HepG2 (cell line): Measurements from ENCODE around the gene CHN2. TPM values are rescaled to one million over a fixed set of nuclear protein-coding genes. Genes with fewer than 3 reads are reported as not detected.

Source experiments
- ATAC-seq: fragments of 200-7000 bp; cut with Tn5 transposase; 3 replicates; pipeline ENCODE4 v1.9.1; 2020; ENCODE audit warnings: mild to moderate bottlenecking, moderate library complexity
- BruUV-seq: library from RNA; stranded (reverse); fragments of 400-500 nt; replicated peaks from 2 replicates; lab custom pipeline; 2021; lab: Mats Ljungman, UMichigan
- CTCF ChIA-PET: fragments of 300-600 bp; formaldehyde crosslinking; extraction: SDS; loops from one replicate; lab custom pipeline; 2021; ENCODE audit warnings: low total read pairs, inconsistent platforms, low intra/inter-chr PET ratio; lab: Yijun Ruan, JAX
- POLR2A ChIA-PET: fragments of 350-600 bp; sonication (Branson Sonifier 250); formaldehyde crosslinking; loops from one replicate; lab custom pipeline; 2020; ENCODE audit warnings: antibody characterized with exemption, inconsistent platforms; lab: Yijun Ruan, JAX
- DNase-seq: peaks from one replicate; pipeline ENCODE4 v3.0.0-alpha.2; 2015; ENCODE audit warnings: low spot score
- FAIRE-seq: peaks from 3 replicates; lab custom pipeline; 2011; peaks lifted over from hg19 to GRCh38; lab: Jason Lieb, UNC
- H2AFZ ChIP-seq: one replicate; pipeline ENCODE4 v1.6.1; 2011; ENCODE audit warnings: low read length, inconsistent platforms
- H3K27ac ChIP-seq: fragments of 300-600 bp; 3 replicates; pipeline ENCODE4 v1.8.0; 2011; ENCODE audit warnings: mixed run types, mild to moderate bottlenecking, mixed read lengths, low read length, inconsistent platforms; ENCODE audit not compliant: insufficient read depth; ENCODE audit errors: extremely low read length
- H3K27me3 ChIP-seq, 2 experiments: fragments of 200-600 bp in 1 of 2; 2 replicates in 1 of 2; 3 replicates in 1 of 2; pipeline versions ENCODE4 v1.6.0 to v1.8.0; 2011; ENCODE audit warnings: low read length in 2 of 2, mild to moderate bottlenecking in 2 of 2, moderate library complexity in 2 of 2, inconsistent platforms in 1 of 2; ENCODE audit not compliant: insufficient read depth in 2 of 2, control insufficient read depth in 1 of 2
- H3K36me3 ChIP-seq, 2 experiments: fragments of 200-600 bp in 1 of 2; replicated peaks in 1 of 2; 2 replicates in 1 of 2; 3 replicates in 1 of 2; pipeline versions ENCODE4 v1.5.1 to v1.8.0; 2011; ENCODE audit warnings: low read length in 2 of 2, inconsistent platforms in 1 of 2; ENCODE audit not compliant: insufficient read depth in 2 of 2, control insufficient read depth in 1 of 2
- H3K4me1 ChIP-seq: 2 replicates; pipeline ENCODE4 v1.5.1; 2012; ENCODE audit warnings: low read length, inconsistent platforms; ENCODE audit not compliant: insufficient read depth
- H3K4me2 ChIP-seq: 2 replicates; pipeline ENCODE4 v1.6.0; 2011; ENCODE audit warnings: low read depth, low read length, inconsistent platforms
- H3K4me3 ChIP-seq, 3 experiments: fragments of 200-600 bp in 1 of 3; sonication (generic), shearing (Covaris generic) in 1 of 3; replicated peaks in 1 of 3; 2 replicates each; pipeline ENCODE4 v1.5.1; 2011 to 2016; ENCODE audit warnings: low read length in 3 of 3, inconsistent platforms in 2 of 3, low read depth in 2 of 3, mild to moderate bottlenecking in 2 of 3, control low read depth in 1 of 3, mixed read lengths in 1 of 3; ENCODE audit not compliant: insufficient read depth in 1 of 3
- H3K79me2 ChIP-seq: one replicate; pipeline ENCODE4 v1.6.1; 2011; ENCODE audit warnings: low read length, inconsistent platforms; ENCODE audit not compliant: insufficient read depth
- H3K9ac ChIP-seq: 2 replicates; pipeline ENCODE4 v1.6.0; 2011; ENCODE audit warnings: mild to moderate bottlenecking, low read depth, low read length, inconsistent platforms; ENCODE audit not compliant: insufficient read depth
- H3K9me3 ChIP-seq: 2 replicates; pipeline ENCODE4 v1.5.1; 2012; ENCODE audit warnings: mild to moderate bottlenecking, low read length
- H4K20me1 ChIP-seq: 2 replicates; pipeline ENCODE4 v1.6.0; 2011; ENCODE audit warnings: inconsistent platforms, mild to moderate bottlenecking, low read length, moderate library complexity; ENCODE audit not compliant: insufficient read depth
- GTF2F1 ChIP-seq: fragments of 150-350 bp; IDR thresholded peaks from 2 replicates; pipeline ENCODE4 v1.6.1; 2014; ENCODE audit warnings: low read length
- MNT ChIP-seq: fragments of 450-650 bp; IDR thresholded peaks from 2 replicates; pipeline ENCODE4 v1.6.1; 2016
- TCF7L2 ChIP-seq: IDR thresholded peaks from 2 replicates; pipeline ENCODE4 v1.6.1; 2011; ENCODE audit warnings: mild to moderate bottlenecking, low read depth, low read length, moderate library complexity
- ZNF232 ChIP-seq: sonication (generic); formaldehyde crosslinking; IDR thresholded peaks from 2 replicates; pipeline ENCODE4 v1.4.0; 2020; ENCODE audit warnings: missing genetic modification reagents, borderline replicate concordance
- ZNF556 ChIP-seq: sonication (generic); formaldehyde crosslinking; IDR thresholded peaks from 2 replicates; pipeline ENCODE4 v1.4.0; 2020; ENCODE audit warnings: mild to moderate bottlenecking, missing genetic modification reagents, borderline replicate concordance
- ZNF883 ChIP-seq: sonication (generic); formaldehyde crosslinking; IDR thresholded peaks from 2 replicates; pipeline ENCODE4 v1.5.1; 2020; ENCODE audit warnings: mild to moderate bottlenecking, missing genetic modification reagents; ENCODE audit errors: not compliant biosample characterization
- WGBS: methylation state at CpG from one replicate; pipeline ENCODE4 v1.1.6; 2017; ENCODE audit warnings: low lambda C conversion rate; 5-methylcytosine and 5-hydroxymethylcytosine counted together
- in situ Hi-C: cut with HindIII; loops from 2 replicates; pipeline ENCODE4 v1.10.0; 2017; ENCODE audit warnings: low pct_unique_long_range_greater_than_20kb; ENCODE audit not compliant: extremely low pct_ligation_motif_present
- intact Hi-C: fragments of 100-400 bp; cut with micrococcal nuclease; formaldehyde crosslinking; loops from one replicate; pipeline ENCODE4 v1.10.0; 2022; ENCODE audit not compliant: unreplicated experiment
- polyA plus RNA-seq, 8 experiments: library from polyadenylated mRNA; depleted of rRNA in 3 of 8; stranded (reverse) in 7 of 8; unstranded in 1 of 8; fragments of >200 nt; fragmentation: Illumina TruSeq in 4 of 8; extraction: Trizol in 4 of 8; gene quantifications; 2 replicates each; pipeline versions ENCODE4 v1.2.1 to v1.2.3, GENCODE V29; 2011 to 2016; ENCODE audit warnings: low read depth in 4 of 8, missing spikeins in 1 of 8, mixed read lengths in 1 of 8; ENCODE audit not compliant: insufficient read depth in 1 of 8
- total RNA-seq, 5 experiments: library from RNA; depleted of rRNA; stranded (reverse); fragments of >200 nt; fragmentation: Illumina TruSeq; extraction: Trizol; gene quantifications; 2 replicates each; pipeline ENCODE4 v1.2.3, GENCODE V29; 2016; ENCODE audit warnings: low read depth in 1 of 5

The CHN2 gene
- total and polyA plus RNA-seq, 2 of the 13 experiments (the other 11 are each of a cell fraction or from before 2014, with no cell fraction given), result 23.5 to 30.5 TPM

DNA sequence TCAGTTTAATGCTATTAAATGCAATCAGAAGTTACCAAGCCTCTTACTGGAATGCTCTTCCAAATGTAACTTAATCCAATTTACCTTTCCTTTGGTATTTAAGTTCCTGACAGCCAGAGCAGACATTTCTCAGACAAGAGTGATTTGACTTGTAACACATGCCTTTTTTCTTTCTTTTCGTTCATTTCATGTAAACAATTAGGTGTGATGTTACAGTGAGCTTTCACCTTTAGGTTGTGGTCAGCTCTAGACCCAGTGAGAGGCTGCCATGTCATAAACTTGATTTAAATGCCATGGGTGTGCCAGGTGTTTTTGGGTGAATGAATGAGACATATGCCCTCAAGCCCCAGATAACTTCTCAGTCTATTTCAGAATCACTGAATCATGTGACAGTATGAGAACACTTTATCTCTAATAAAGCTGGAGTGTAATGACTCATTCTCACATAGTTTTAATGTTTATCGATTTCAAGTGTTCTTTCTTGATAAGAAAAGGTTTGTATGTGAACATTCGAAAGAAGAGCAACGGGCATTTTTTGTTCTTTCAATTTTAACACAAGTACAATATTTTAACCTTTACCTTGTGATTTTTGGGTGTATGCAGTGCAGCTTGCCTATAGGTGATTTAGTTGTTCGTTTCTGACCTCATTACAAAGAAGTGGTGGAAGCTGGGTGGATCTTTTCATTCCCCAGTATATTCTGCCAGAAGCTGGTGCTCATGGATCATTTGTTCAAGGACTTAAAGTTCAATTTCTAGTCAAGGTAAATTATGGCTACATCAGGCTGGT is 61.5 kb downstream of the CHN2 start (continued):
- TF ChIP-seq MNT, result no peak
- TF ChIP-seq GTF2F1, result no peak
- no peak for TF ChIP-seq ZNF883 (CRISPR knock-in tag)

- Histone ChIP-seq H3K9ac (no peak overlapping the region), H3K36me3 (peaks cover 4 to 5% of the 10 kb centered on the region in 2 experiments; a peak in 4 of 5 replicates), H2AFZ (no peak overlapping the region), H3K79me2 (peaks cover 34% of the 10 kb centered on the region), H3K27ac (no peak overlapping the region), H4K20me1 (no peaks in the 10 kb centered on the region), H3K4me3 (no peak overlapping the region), H3K27me3 (no peaks in the 10 kb centered on the region), H3K9me3 (no peaks in the 10 kb centered on the region), H3K4me2 (no peak overlapping the region), H3K4me1 (peaks cover 9% of the 10 kb centered on the region; the same call in 1 of the 2 replicates)
- in situ Hi-C loops (no loop called here), intact Hi-C loops (no loop called here)
- WGBS, result 97% methylated on average over 5 of the region's 5 CpGs
- ChIA-PET POLR2A (no interaction called here), CTCF (no interaction called here)
- DNase-seq (no peak), FAIRE-seq (no peak), ATAC-seq (no peak)
- no TSS peak for BruUV-seq
- no peak for TF ChIP-seq TCF7L2
- TF ChIP-seq ZNF556 (CRISPR knock-in tag), result no peak
- no peak for TF ChIP-seq ZNF232 (CRISPR knock-in tag)
These were observed 62.1 kb downstream of the CHN2 start for GRCh38 chr7:29256693-29257002.
